GM04504 (cell line): ENCODE results near the gene ARHGAP24.
"Not testable (repeated sequence)": the region's sequence is repeated elsewhere in the genome, so short reads cannot be mapped to it uniquely, and the experiment has no call there.

Experiments
- DNase-seq: peaks from one replicate; pipeline ENCODE4 v3.0.0-alpha.2; 2012; ENCODE audit warnings: low read depth

Gene ARHGAP24

GRCh38 chr4:85862896-85863295 lies 387.9 kb downstream of the ARHGAP24 start:
- no peak for DNase-seq

- DNase-seq: no peak
Observed at GRCh38 chr4:85864259-85865205, 389.6 kb downstream of the ARHGAP24 start.

- DNase-seq: no peak
Observed at GRCh38 chr4:85865256-85865655, 390.3 kb downstream of the ARHGAP24 start.

- DNase-seq: no peak
Observed at GRCh38 chr4:85866508-85866907, 391.6 kb downstream of the ARHGAP24 start.

GRCh38 chr4:85867271-85867670 lies 392.3 kb downstream of the ARHGAP24 start:
- DNase-seq: no peak

GRCh38 chr4:85869181-85869580 lies 394.2 kb downstream of the ARHGAP24 start:
- DNase-seq: no peak

GRCh38 chr4:85870298-85871083 lies 395.5 kb downstream of the ARHGAP24 start:
- no peak for DNase-seq

DNA sequence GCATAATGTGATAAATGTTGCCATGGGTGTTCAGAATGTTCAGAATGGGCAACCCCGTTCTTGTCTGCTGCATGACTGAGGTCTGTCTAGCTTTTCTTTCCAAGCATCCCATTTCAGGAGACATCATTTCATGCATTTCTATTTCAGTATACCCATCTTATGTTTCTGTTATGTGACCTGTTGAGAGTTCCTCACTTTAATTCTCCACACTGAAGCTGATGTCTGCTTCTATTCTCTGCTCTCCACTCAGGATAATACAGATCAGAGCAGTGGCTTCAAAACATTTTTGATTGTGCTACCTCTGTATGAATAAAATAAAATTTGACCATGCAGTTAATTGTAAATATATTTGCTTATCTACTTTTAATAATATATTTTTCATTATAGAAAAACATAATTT lies 398.6 kb downstream of the ARHGAP24 start:
- no peak for DNase-seq

GRCh38 chr4:85879518-85879917 lies 404.6 kb downstream of the ARHGAP24 start:
- DNase-seq: no peak

GRCh38 chr4:85883180-85883579 lies 408.2 kb downstream of the ARHGAP24 start:
- no peak for DNase-seq

- no peak for DNase-seq
Observed at GRCh38 chr4:85884251-85884650, 409.3 kb downstream of the ARHGAP24 start.

DNA sequence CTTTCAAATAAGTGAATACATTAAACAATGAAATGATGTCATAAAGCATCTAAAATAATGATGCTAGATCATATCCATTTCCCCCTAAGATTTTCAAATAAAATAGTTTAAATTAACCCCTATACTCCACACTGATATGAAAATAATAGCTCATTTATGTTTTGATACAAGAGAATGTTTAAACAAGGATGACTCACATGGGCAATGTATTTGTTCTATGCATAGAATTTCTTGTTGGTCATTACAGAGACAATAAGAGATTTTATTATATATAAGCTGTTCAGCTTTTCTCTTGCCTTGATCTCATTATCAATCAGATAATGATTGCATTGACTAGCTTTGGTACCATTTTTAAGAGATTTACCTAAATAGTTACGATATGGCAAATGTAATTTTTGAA lies 411.7 kb downstream of the ARHGAP24 start:
- DNase-seq: no peak

GRCh38 chr4:85889314-85889713 lies 414.4 kb downstream of the ARHGAP24 start:
- no peak for DNase-seq

DNA sequence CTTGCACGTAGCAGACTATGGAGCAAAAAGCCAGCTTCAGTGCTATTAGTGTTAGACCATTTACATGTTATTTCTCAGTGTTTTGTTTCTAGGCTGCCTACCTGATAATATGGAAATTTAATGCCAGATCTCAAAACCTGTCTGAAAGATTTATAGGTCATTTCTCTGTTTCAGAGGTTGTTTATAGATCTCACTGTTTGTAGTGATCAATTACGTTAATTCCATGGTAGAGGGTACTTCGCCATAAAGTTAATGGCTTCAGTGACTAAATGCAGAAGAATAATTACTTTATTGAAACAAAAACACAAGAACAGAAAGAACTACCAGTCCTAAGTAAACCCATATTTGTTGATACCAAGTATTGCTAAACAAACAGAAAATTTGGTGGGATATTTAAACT lies 420.8 kb downstream of the ARHGAP24 start:
- no peak for DNase-seq

GRCh38 chr4:85898231-85898630 lies 423.3 kb downstream of the ARHGAP24 start:
- DNase-seq: no peak

DNA sequence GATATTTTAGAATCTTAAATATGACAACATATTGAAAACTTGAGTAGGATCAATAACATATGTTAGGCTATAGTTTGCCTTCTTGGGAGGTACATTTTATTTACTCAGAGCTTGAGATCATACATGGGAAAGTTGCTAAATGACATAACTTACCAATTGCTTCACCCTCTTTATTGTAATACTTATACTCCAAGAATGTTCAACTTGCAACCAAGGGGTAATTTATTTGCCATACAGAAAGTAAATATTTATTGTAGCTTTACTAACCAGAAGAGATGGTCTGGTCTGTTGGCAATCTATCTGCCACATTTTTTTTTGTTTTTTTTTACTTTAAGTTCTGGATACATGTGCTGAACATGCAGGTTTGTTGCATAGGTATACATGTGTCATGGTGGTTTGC lies 426.6 kb downstream of the ARHGAP24 start:
- peak; percentile 40 for DNase-seq

- DNase-seq: not testable (repeated sequence)
Observed at GRCh38 chr4:85902647-85903046, 427.7 kb downstream of the ARHGAP24 start.

DNA sequence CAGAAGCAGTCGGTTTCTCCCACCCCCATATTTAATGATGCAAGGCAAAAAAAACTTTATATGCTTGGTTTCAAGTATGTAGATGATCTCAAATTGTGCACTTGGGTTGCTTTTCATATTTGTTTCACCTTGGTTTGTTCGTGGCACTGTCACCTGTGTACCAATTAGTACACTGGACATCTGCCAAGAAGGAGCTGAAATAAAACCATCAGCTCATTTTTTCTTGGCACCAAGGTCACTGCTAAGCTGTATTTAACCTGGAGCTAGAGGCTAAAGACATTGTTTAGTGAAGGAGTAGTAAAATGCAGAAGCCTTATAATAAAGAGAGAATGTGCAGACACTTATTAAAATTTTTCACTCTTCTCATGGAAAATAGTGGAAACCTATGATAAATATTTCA lies 430.8 kb downstream of the ARHGAP24 start:
- DNase-seq: no peak

- no peak for DNase-seq
Observed at GRCh38 chr4:85907001-85907400, 432.1 kb downstream of the ARHGAP24 start.

DNA sequence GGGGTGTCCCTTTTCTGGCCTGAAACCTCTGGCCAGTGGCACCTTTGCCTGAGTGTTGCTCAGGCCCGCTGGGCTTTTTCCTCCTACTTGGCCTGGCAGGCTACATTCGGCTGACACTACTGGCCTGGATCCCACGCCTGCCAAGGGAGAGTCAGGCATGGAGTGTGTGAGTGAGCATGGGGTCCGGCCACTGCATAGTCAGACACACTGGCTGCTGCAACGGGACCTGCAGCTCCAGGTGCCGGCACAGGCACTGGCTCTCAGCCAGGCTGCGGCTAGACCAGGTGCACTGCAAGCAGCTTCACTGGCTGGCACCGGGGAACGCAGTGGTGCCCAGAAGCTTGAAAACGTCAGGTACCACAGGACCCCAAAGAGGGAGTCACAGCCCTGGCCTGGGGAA lies 434.9 kb downstream of the ARHGAP24 start:
- DNase-seq: no peak

DNA sequence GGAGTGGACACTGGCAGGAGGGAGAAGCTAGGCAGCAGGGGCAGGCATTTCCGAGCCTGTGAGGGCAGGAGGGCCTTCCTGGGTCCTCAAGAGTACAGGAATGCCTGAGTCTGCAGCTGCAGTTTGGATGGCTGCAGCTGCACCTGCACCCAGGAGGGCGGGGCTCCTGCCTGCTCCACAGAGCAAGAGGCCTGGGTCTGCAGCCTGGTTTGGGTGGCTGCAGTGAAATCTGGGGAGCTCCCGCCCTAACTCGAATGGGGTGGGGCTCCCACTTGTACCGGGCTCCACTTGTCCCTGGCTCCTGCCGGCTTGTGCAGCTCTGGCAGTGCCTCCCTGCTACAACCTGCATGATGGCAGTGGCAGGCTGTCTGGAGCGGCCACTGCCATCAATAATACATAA lies 436.0 kb downstream of the ARHGAP24 start:
- no peak for DNase-seq

- DNase-seq: no peak
Observed at GRCh38 chr4:85913931-85914694, 439.2 kb downstream of the ARHGAP24 start.
